A549 (cell line): ENCODE results near the gene LRRC46.
A peak's percentile ranks its signal among the peaks of the same experiment; 100 is the strongest.

ENCODE experiments used
- EHMT2 ChIP-seq: fragments of 200-600 bp; sonication (generic); IDR thresholded peaks from 2 replicates; pipeline ENCODE4 v1.6.1; 2016; ENCODE audit warnings: antibody characterized with exemption, low read depth, mild to moderate bottlenecking, moderate library complexity
- EP300 ChIP-seq, 2 experiments: fragments of >200 bp; sonication (Bioruptor Twin); formaldehyde crosslinking; IDR thresholded peaks; 2 replicates in 1 of 2; 3 replicates in 1 of 2; pipeline ENCODE4 v1.6.1; 2016 to 2017
- HOXB5 ChIP-seq: fragments of 250-450 bp; sonication (Bioruptor Pico); IDR thresholded peaks from 2 replicates; pipeline ENCODE4 v1.5.0; 2020; ENCODE audit warnings: mild to moderate bottlenecking, moderate library complexity
- MAX ChIP-seq: IDR thresholded peaks from 2 replicates; pipeline ENCODE4 v1.6.1; 2012
- POLR2A ChIP-seq: IDR thresholded peaks from 2 replicates; pipeline ENCODE4 v1.6.1; 2012; ENCODE audit warnings: mild to moderate bottlenecking, low read length
- ZSCAN20 ChIP-seq: fragments of 250-450 bp; sonication (Bioruptor Pico); IDR thresholded peaks from 2 replicates; pipeline ENCODE4 v1.8.0; 2022; ENCODE audit warnings: mild to moderate bottlenecking, moderate library complexity
- TF ChIP-seq, protein P1 (sequence below): fragments of >200 bp; sonication (Bioruptor Twin); formaldehyde crosslinking; IDR thresholded peaks from 3 replicates; pipeline ENCODE4 v1.5.1; 2016
- TF ChIP-seq, protein P2 (sequence below): fragments of 200-600 bp; sonication (generic); IDR thresholded peaks from 2 replicates; pipeline ENCODE4 v1.6.1; 2016; ENCODE audit warnings: antibody characterized with exemption, mild to moderate bottlenecking, moderate library complexity
- TF ChIP-seq, protein P3 (sequence below): fragments of 450-650 bp; IDR thresholded peaks from 2 replicates; pipeline ENCODE4 v1.6.1; 2014; ENCODE audit warnings: antibody characterized with exemption

- TF ChIP-seq, protein P1, sequence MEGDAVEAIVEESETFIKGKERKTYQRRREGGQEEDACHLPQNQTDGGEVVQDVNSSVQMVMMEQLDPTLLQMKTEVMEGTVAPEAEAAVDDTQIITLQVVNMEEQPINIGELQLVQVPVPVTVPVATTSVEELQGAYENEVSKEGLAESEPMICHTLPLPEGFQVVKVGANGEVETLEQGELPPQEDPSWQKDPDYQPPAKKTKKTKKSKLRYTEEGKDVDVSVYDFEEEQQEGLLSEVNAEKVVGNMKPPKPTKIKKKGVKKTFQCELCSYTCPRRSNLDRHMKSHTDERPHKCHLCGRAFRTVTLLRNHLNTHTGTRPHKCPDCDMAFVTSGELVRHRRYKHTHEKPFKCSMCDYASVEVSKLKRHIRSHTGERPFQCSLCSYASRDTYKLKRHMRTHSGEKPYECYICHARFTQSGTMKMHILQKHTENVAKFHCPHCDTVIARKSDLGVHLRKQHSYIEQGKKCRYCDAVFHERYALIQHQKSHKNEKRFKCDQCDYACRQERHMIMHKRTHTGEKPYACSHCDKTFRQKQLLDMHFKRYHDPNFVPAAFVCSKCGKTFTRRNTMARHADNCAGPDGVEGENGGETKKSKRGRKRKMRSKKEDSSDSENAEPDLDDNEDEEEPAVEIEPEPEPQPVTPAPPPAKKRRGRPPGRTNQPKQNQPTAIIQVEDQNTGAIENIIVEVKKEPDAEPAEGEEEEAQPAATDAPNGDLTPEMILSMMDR, result peak; percentile 98
- TF ChIP-seq MAX (peak; percentile 22; the same call in 1 of the 2 replicates), ZSCAN20 (no peak), EP300 (IDR thresholded peaks at IDR 0.05) (no peak), POLR2A (peak; percentile 49), HOXB5 (CRISPR knock-in tag) (peak; percentile 55; the same call in 1 of the 2 replicates), EHMT2 (no peak)
- TF ChIP-seq, protein P2, sequence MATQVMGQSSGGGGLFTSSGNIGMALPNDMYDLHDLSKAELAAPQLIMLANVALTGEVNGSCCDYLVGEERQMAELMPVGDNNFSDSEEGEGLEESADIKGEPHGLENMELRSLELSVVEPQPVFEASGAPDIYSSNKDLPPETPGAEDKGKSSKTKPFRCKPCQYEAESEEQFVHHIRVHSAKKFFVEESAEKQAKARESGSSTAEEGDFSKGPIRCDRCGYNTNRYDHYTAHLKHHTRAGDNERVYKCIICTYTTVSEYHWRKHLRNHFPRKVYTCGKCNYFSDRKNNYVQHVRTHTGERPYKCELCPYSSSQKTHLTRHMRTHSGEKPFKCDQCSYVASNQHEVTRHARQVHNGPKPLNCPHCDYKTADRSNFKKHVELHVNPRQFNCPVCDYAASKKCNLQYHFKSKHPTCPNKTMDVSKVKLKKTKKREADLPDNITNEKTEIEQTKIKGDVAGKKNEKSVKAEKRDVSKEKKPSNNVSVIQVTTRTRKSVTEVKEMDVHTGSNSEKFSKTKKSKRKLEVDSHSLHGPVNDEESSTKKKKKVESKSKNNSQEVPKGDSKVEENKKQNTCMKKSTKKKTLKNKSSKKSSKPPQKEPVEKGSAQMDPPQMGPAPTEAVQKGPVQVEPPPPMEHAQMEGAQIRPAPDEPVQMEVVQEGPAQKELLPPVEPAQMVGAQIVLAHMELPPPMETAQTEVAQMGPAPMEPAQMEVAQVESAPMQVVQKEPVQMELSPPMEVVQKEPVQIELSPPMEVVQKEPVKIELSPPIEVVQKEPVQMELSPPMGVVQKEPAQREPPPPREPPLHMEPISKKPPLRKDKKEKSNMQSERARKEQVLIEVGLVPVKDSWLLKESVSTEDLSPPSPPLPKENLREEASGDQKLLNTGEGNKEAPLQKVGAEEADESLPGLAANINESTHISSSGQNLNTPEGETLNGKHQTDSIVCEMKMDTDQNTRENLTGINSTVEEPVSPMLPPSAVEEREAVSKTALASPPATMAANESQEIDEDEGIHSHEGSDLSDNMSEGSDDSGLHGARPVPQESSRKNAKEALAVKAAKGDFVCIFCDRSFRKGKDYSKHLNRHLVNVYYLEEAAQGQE, result no peak
- TF ChIP-seq, protein P3, sequence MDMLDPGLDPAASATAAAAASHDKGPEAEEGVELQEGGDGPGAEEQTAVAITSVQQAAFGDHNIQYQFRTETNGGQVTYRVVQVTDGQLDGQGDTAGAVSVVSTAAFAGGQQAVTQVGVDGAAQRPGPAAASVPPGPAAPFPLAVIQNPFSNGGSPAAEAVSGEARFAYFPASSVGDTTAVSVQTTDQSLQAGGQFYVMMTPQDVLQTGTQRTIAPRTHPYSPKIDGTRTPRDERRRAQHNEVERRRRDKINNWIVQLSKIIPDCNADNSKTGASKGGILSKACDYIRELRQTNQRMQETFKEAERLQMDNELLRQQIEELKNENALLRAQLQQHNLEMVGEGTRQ, result peak; percentile 66
Measured at GRCh38 chr17:47840742-47841487, 9.4 kb downstream of the LRRC46 start, which contains the start of gene SCRN2.
